OCI-LY1 (cell line): ENCODE data around the gene SMAD3.

ENCODE experiments used
- H2AFZ ChIP-seq: fragments of 200-600 bp; sonication (generic), shearing (Covaris generic); 2 replicates; pipeline ENCODE4 v1.6.0; 2014; ENCODE audit warnings: antibody characterized with exemption, mild to moderate bottlenecking, low read length
- H3F3A ChIP-seq: fragments of 200-600 bp; sonication (generic), shearing (Covaris generic); 2 replicates; pipeline ENCODE4 v1.6.0; 2014; ENCODE audit warnings: mild to moderate bottlenecking, antibody characterized with exemption, low read length, moderate library complexity; ENCODE audit not compliant: insufficient read depth
- H3K27ac ChIP-seq: fragments of 200-600 bp; sonication (generic); 2 replicates; pipeline ENCODE4 v1.5.1; 2014; ENCODE audit warnings: low read length, mixed run types, mild to moderate bottlenecking, low read depth; ENCODE audit not compliant: poor library complexity, severe bottlenecking
- H3K27me3 ChIP-seq: fragments of 200-600 bp; sonication (generic); 2 replicates; pipeline ENCODE4 v1.6.0; 2014; ENCODE audit warnings: antibody characterized with exemption, mild to moderate bottlenecking, low read length, moderate library complexity; ENCODE audit not compliant: insufficient read depth
- H3K36me3 ChIP-seq: fragments of 200-600 bp; sonication (generic); 2 replicates; pipeline ENCODE4 v1.6.1; 2014; ENCODE audit warnings: mild to moderate bottlenecking, antibody characterized with exemption, low read length, moderate library complexity, mixed read lengths; ENCODE audit not compliant: insufficient read depth
- H3K4me1 ChIP-seq: fragments of 200-600 bp; sonication (generic); 2 replicates; pipeline ENCODE4 v1.5.1; 2014; ENCODE audit warnings: mild to moderate bottlenecking, low read length, moderate library complexity; ENCODE audit not compliant: insufficient read depth, severe bottlenecking
- H3K4me2 ChIP-seq: fragments of 200-600 bp; sonication (generic), shearing (Covaris generic); 2 replicates; pipeline ENCODE4 v1.6.1; 2014; ENCODE audit warnings: low read length
- H3K4me3 ChIP-seq: fragments of 200-600 bp; sonication (generic); 2 replicates; pipeline ENCODE4 v1.5.1; 2014; ENCODE audit warnings: low read length, low read depth, mild to moderate bottlenecking, mixed read lengths; ENCODE audit not compliant: poor library complexity, severe bottlenecking
- H3K79me2 ChIP-seq: fragments of 200-600 bp; shearing (Covaris generic); 2 replicates; pipeline ENCODE4 v1.6.1; 2016; ENCODE audit warnings: mixed run types, low read length, mixed read lengths; ENCODE audit not compliant: insufficient read depth
- H3K9ac ChIP-seq: fragments of 200-600 bp; sonication (generic), shearing (Covaris generic); 2 replicates; pipeline ENCODE4 v1.6.1; 2014; ENCODE audit warnings: mild to moderate bottlenecking, low read length, mixed read lengths
- H3K9me2 ChIP-seq: fragments of 200-600 bp; sonication (generic), shearing (Covaris generic); 2 replicates; pipeline ENCODE4 v1.6.1; 2014; ENCODE audit warnings: low read depth, mild to moderate bottlenecking, low read length, mixed read lengths
- H3K9me3 ChIP-seq: fragments of 200-600 bp; shearing (Covaris generic); 2 replicates; pipeline ENCODE4 v1.6.1; 2014; ENCODE audit warnings: low read length, mixed read lengths
- H4K20me1 ChIP-seq: fragments of 200-600 bp; sonication (generic), shearing (Covaris generic); 2 replicates; pipeline ENCODE4 v1.6.0; 2016; ENCODE audit warnings: mild to moderate bottlenecking, low read length; ENCODE audit not compliant: insufficient read depth
- CTCF ChIP-seq: fragments of 200-600 bp; sonication (generic), shearing (Covaris generic); IDR thresholded peaks from 2 replicates; pipeline ENCODE4 v1.5.1; 2017; ENCODE audit warnings: mild to moderate bottlenecking, antibody characterized with exemption, low read length, moderate library complexity, mixed read lengths
- EZH2 ChIP-seq: fragments of 200-600 bp; sonication (generic), shearing (Covaris generic); IDR thresholded peaks from 2 replicates; pipeline ENCODE4 v1.8.0; 2017; ENCODE audit warnings: borderline replicate concordance, mixed run types, mild to moderate bottlenecking, antibody characterized with exemption, low read length, moderate library complexity, mixed read lengths

Gene SMAD3

GRCh38 chr15:67192185-67192820, 126.9 kb downstream of the SMAD3 start:
- Histone ChIP-seq H3K27ac (no peak overlapping the region), H3K4me1 (no peaks in the 10 kb centered on the region), H3F3A (no peaks in the 10 kb centered on the region), H3K27me3 (no peaks in the 10 kb centered on the region), H3K79me2 (no peaks in the 10 kb centered on the region), H3K4me3 (no peak overlapping the region), H3K9ac (no peak overlapping the region), H3K36me3 (peaks cover 75% of the 10 kb centered on the region), H2AFZ (no peak overlapping the region), H3K9me2 (no peaks in the 10 kb centered on the region), H3K9me3 (no peaks in the 10 kb centered on the region), H4K20me1 (no peaks in the 10 kb centered on the region), H3K4me2 (no peak overlapping the region)
- TF ChIP-seq CTCF (no peak), EZH2 (no peak)

GRCh38 chr15:67193223-67193990, 128.0 kb downstream of the SMAD3 start:
- no peaks in the 10 kb centered on the region for H3K27me3 ChIP-seq
- no peaks in the 10 kb centered on the region for H3K9me3 ChIP-seq
- H3K27ac ChIP-seq = no peak overlapping the region
- peaks cover 11% of the 10 kb centered on the region for H3K4me1 ChIP-seq
- peaks cover 65% of the 10 kb centered on the region for H3K36me3 ChIP-seq
- H3F3A ChIP-seq = no peaks in the 10 kb centered on the region
- H3K79me2 ChIP-seq = no peaks in the 10 kb centered on the region
- H3K4me3 ChIP-seq = no peak overlapping the region
- no peak for TF ChIP-seq EZH2
- no peak for TF ChIP-seq CTCF
- H3K9me2 ChIP-seq = no peaks in the 10 kb centered on the region
- H3K9ac ChIP-seq = no peak overlapping the region
- H2AFZ ChIP-seq = no peak overlapping the region
- no peak overlapping the region for H3K4me2 ChIP-seq
- no peaks in the 10 kb centered on the region for H4K20me1 ChIP-seq

GRCh38 chr15:67194171-67195114, 129.0 kb downstream of the SMAD3 start:
- Histone ChIP-seq H3K4me2 (no peak overlapping the region), H3F3A (no peaks in the 10 kb centered on the region), H3K9me3 (no peaks in the 10 kb centered on the region), H3K9ac (no peak overlapping the region), H4K20me1 (no peaks in the 10 kb centered on the region), H3K4me3 (no peak overlapping the region), H3K9me2 (no peaks in the 10 kb centered on the region), H3K27ac (no peak overlapping the region), H3K36me3 (peaks cover 54% of the 10 kb centered on the region), H2AFZ (no peak overlapping the region), H3K27me3 (no peaks in the 10 kb centered on the region), H3K4me1 (peaks cover 18% of the 10 kb centered on the region), H3K79me2 (no peaks in the 10 kb centered on the region)
- no peak for TF ChIP-seq EZH2
- TF ChIP-seq CTCF = no peak
